Right lobe of liver (tissue), 6 donors: ENCODE measurements around the gene VPS8. TPM values are rescaled to one million over a fixed set of nuclear protein-coding genes. Genes with fewer than 3 reads are reported as not detected.

Experiments used
- ATAC-seq, 4 donors: fragments of 200-7000 bp; cut with Tn5 transposase; one replicate each; pipeline ENCODE4 v1.9.1; 2020; ENCODE audit warnings: mild to moderate bottlenecking in 4 of 4, moderate library complexity in 4 of 4
- DNase-seq, 3 donors: peaks; one replicate each; pipeline ENCODE4 v3.0.0-alpha.2; 2020
- H3K27ac ChIP-seq, 3 donors: fragments of 200-600 bp; one replicate each; pipeline ENCODE4 v1.8.0; 2022
- H3K27me3 ChIP-seq, 2 donors: fragments of 200-600 bp; one replicate each; pipeline ENCODE4 v1.8.0; 2022
- H3K36me3 ChIP-seq, 4 donors: fragments of 200-600 bp; sonication (generic) in 1 of 4; one replicate each; pipeline versions ENCODE4 v1.5.1 to v1.8.0; 2017 to 2022; ENCODE audit warnings: control low read depth in 1 of 4
- H3K4me1 ChIP-seq, 4 donors: fragments of 200-600 bp; sonication (generic) in 1 of 4; one replicate each; pipeline versions ENCODE4 v1.5.1 to v1.8.0; 2017 to 2022; ENCODE audit warnings: control low read depth in 1 of 4
- H3K4me3 ChIP-seq, 3 donors: fragments of 200-600 bp; one replicate each; pipeline ENCODE4 v1.8.0; 2022
- H3K9me3 ChIP-seq, 4 donors: fragments of 200-600 bp; sonication (generic) in 1 of 4; one replicate each; pipeline versions ENCODE4 v1.5.1 to v1.8.0; 2017 to 2022; ENCODE audit warnings: control low read depth in 1 of 4
- POLR2A ChIP-seq: fragments of 450-650 bp; IDR thresholded peaks from one replicate; pipeline ENCODE4 v1.6.1; 2017; ENCODE audit warnings: antibody characterized with exemption, mild to moderate bottlenecking
- WGBS: methylation state at CpG from one replicate; pipeline ENCODE4 v1.1.6; 2018; ENCODE audit warnings: low coverage, low lambda C conversion rate; ENCODE audit not compliant: insufficient coverage; ENCODE audit errors: missing lambda C conversion rate; 5-methylcytosine and 5-hydroxymethylcytosine counted together
- intact Hi-C, 2 donors: fragments of 100-400 bp; cut with DNase I; formaldehyde crosslinking; loops; one replicate each; pipeline versions ENCODE4 v1.11.2 to v1.14.1; 2022
- total RNA-seq, 6 experiments: library from RNA; depleted of rRNA in 2 of 6; stranded (reverse); fragments of >200 nt in 2 of 6; fragmentation: NEBNext Ultra II Directional in 3 of 6; extraction: Animal tissue kit (Norgen Biotek cat#: 25700) in 3 of 6; gene quantifications; one replicate each; pipeline versions ENCODE4 v1.1.0 to v1.2.4, GENCODE V29; 2016 to 2023
- TF ChIP-seq, protein P1 (sequence below), 4 donors: fragments of 200-600 bp in 3 of 4; fragments of 450-650 bp in 1 of 4; IDR thresholded peaks; one replicate each; pipeline versions ENCODE4 v1.5.1 to v1.8.0; 2016 to 2022; ENCODE audit warnings: antibody characterized with exemption in 4 of 4, mild to moderate bottlenecking in 2 of 4
- donor health status: DM: no; HTN: yes; CAD: no.
- donor health status: DM: no; HTN: no; CAD: no.
- donor health status: DM: no; HTN: no; CAD: no.
- donor health status: DM: no; HTN: yes; CAD: no.
- donor health status: DM: no; HTN: yes; CAD: no.

The VPS8 gene
- total RNA-seq, 6 experiments from 2014 or later = 20.4 to 24.5 (median 21.3) TPM

DNA sequence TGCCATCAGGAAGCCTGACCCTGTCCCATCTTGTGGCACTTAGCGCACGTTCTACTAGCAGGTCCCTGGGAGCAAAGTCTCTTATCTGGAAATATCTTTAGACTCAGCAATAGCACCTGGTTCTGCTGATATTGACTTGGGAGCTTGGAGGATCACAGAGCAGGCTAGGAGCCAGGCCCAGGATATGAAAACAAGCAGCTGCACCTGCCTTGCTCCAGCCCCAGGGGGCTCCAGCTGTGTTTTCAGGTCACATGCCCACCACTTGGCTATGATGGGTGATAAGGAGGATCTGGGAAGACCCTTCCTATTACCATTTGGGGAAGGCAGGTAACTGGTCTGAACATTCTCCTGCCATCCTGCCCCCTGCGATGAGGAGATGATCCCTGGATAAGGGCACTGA is 253.1 kb downstream of the VPS8 start:
- H3K4me1 ChIP-seq = no peaks in the 10 kb centered on the region
- H3K27ac ChIP-seq = no peak overlapping the region
- ATAC-seq (no peak), DNase-seq (no peak)
- no peaks in the 10 kb centered on the region for H3K36me3 ChIP-seq
- intact Hi-C loops = no loop called here
- H3K4me3 ChIP-seq = no peak overlapping the region
- TF ChIP-seq POLR2A = no peak
- TF ChIP-seq, protein P1, sequence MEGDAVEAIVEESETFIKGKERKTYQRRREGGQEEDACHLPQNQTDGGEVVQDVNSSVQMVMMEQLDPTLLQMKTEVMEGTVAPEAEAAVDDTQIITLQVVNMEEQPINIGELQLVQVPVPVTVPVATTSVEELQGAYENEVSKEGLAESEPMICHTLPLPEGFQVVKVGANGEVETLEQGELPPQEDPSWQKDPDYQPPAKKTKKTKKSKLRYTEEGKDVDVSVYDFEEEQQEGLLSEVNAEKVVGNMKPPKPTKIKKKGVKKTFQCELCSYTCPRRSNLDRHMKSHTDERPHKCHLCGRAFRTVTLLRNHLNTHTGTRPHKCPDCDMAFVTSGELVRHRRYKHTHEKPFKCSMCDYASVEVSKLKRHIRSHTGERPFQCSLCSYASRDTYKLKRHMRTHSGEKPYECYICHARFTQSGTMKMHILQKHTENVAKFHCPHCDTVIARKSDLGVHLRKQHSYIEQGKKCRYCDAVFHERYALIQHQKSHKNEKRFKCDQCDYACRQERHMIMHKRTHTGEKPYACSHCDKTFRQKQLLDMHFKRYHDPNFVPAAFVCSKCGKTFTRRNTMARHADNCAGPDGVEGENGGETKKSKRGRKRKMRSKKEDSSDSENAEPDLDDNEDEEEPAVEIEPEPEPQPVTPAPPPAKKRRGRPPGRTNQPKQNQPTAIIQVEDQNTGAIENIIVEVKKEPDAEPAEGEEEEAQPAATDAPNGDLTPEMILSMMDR (IDR thresholded peaks at IDR 0.05) = no peak
- no peaks in the 10 kb centered on the region for H3K27me3 ChIP-seq
- H3K9me3 ChIP-seq = no peaks in the 10 kb centered on the region
- 89% methylated on average over 3 of the region's 3 CpGs for WGBS

DNA sequence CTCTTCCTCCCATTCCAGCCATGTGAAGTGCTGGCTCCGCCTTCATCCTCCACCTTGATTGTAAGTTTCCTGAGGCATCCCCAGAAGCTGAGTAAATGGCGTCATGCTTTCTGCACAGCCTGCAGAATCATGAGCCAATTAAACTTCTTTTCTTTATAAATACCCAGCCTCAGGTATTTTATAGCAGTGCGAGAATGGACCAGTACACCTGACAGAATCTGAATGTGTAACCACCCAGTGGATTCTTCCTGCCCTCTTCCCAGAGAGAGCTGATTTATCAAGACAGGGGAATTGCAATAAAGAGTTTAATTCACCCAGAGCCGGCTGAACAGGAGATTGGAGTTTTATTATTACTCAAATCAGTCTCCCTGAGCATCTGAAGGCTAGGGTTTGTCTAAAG is 254.3 kb downstream of the VPS8 start:
- no peak overlapping the region for H3K27ac ChIP-seq
- DNase-seq = no peak
- no peaks in the 10 kb centered on the region for H3K4me1 ChIP-seq
- no peaks in the 10 kb centered on the region for H3K27me3 ChIP-seq
- TF ChIP-seq, protein P1 (IDR thresholded peaks at IDR 0.05) = no peak
- no peak for TF ChIP-seq POLR2A
- H3K9me3 ChIP-seq = no peaks in the 10 kb centered on the region
- ATAC-seq = no peak
- H3K36me3 ChIP-seq = no peaks in the 10 kb centered on the region
- 89% methylated on average over 4 of the region's 4 CpGs for WGBS
- H3K4me3 ChIP-seq = no peak overlapping the region
- intact Hi-C loops = no loop called here

DNA sequence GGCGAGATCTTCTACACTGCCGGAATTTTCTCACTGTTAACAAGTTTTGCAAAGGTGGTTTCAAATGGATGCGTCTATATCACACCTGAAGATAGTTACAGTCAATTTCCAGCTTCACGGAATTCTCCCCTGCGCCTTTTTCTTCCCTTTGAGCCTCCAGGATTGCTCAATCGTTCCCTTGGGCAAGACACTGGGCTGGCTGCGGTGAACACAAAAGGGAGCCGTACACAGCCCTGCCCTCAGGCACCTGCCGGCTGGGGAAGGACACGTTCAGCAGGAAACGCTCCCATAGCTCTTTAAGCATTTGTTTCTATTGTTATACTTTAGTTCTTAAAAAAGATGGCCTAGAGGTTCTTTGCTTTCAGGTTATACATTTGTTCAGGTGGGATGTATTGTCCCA is 255.2 kb downstream of the VPS8 start:
- no peak overlapping the region for H3K27ac ChIP-seq
- no peaks in the 10 kb centered on the region for H3K4me1 ChIP-seq
- TF ChIP-seq, protein P1 (IDR thresholded peaks at IDR 0.05) = no peak
- TF ChIP-seq POLR2A = no peak
- no peak for ATAC-seq
- no peaks in the 10 kb centered on the region for H3K9me3 ChIP-seq
- H3K4me3 ChIP-seq = no peak overlapping the region
- WGBS = 78% methylated on average over 5 of the region's 11 CpGs
- no peak for DNase-seq
- H3K36me3 ChIP-seq = no peaks in the 10 kb centered on the region
- intact Hi-C loops = no loop called here
- no peaks in the 10 kb centered on the region for H3K27me3 ChIP-seq

DNA sequence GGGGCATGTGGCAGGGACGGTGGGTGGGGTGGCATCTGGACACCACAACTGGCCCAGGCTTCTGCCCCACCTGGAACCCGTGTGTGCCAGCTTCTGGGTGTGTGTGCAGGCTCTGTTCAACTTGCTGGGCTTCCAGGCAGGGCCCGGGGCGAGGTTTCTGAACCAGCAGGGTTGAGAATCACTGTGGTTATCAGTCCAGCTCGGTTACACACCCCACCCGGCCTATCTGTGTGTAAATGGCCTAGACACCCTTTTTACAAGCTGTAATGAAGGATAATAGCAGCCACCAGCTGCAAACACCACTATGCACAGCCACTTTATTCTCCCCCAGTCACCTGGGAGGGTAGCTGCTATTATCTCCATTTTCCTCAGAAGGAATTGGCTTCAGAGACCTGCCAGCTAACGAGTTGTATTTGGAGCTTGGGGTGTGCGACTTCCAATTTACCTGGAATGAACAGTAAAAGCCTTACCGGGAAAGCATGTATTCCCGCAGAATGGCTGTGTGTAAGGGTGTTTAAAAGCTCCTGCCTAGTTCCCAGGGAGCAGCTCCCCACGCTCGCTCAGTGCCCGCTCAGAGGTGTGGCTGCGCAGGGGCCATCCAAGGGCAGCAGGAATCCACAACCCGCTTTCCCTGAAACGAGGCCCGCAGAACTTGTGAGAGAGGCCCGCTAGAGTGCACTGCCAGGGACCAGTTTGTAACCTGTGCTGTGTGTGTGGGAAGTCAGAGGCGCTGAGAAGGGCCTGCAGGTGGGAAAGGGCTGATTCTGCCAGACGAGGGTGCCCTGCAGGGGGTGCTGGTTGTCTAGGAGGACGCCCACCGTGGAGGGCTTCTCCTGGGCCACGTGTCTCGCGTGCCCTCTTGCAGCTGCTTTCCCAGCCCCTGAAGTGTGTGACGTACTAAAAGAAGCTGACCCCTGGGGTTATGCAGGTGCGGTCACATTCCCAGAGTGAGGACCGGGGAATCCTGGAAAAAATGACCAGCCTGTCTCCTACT is 257.4 kb downstream of the VPS8 start:
- intact Hi-C loops = no loop called here
- Histone ChIP-seq H3K4me3 (no peak overlapping the region), H3K27ac (no peak overlapping the region), H3K27me3 (no peaks in the 10 kb centered on the region), H3K4me1 (no peaks in the 10 kb centered on the region), H3K36me3 (no peaks in the 10 kb centered on the region), H3K9me3 (no peaks in the 10 kb centered on the region)
- no peak for ATAC-seq
- no peak for DNase-seq
- WGBS = 64% methylated on average over 11 of the region's 28 CpGs
- TF ChIP-seq POLR2A = no peak
- TF ChIP-seq, protein P1 (IDR thresholded peaks at IDR 0.05) = no peak
